Tibial nerve (tissue), 4 donors: Measurements from ENCODE around the gene RPL36AL. TPM values are rescaled to one million over a fixed set of nuclear protein-coding genes. Genes with fewer than 3 reads are reported as not detected.
"Not testable (repeated sequence)": the region's sequence is repeated elsewhere in the genome, so short reads cannot be mapped to it uniquely, and the experiment has no call there.

Experiments used
- DNase-seq, 2 donors: peaks; one replicate each; pipeline ENCODE4 v3.0.0-alpha.2; 2019; ENCODE audit warnings: low spot score in 2 of 2
- H3K27ac ChIP-seq, 4 donors: fragments of 200-600 bp; sonication (generic) in 3 of 4; one replicate each; pipeline ENCODE4 v1.5.1; 2017 to 2019; ENCODE audit warnings: mild to moderate bottlenecking in 1 of 4
- H3K27me3 ChIP-seq, 2 donors: fragments of 200-600 bp; sonication (generic) in 1 of 2; one replicate each; pipeline versions ENCODE4 v1.5.1 to v1.6.0; 2017 to 2019
- H3K36me3 ChIP-seq, 3 donors: fragments of 200-600 bp; sonication (generic); one replicate each; pipeline ENCODE4 v1.5.1; 2018 to 2019
- H3K4me1 ChIP-seq, 4 donors: fragments of 200-600 bp; sonication (generic) in 3 of 4; one replicate each; pipeline ENCODE4 v1.5.1; 2017 to 2019
- H3K4me3 ChIP-seq, 4 donors: fragments of 200-600 bp; sonication (generic) in 3 of 4; one replicate each; pipeline ENCODE4 v1.5.1; 2017 to 2019; ENCODE audit warnings: mild to moderate bottlenecking in 1 of 4, moderate library complexity in 1 of 4
- H3K9me3 ChIP-seq, 4 donors: fragments of 200-600 bp; sonication (generic) in 3 of 4; one replicate each; pipeline ENCODE4 v1.5.1; 2017 to 2019
- EP300 ChIP-seq, 2 donors: sonication (generic); formaldehyde crosslinking; IDR thresholded peaks; one replicate each; pipeline ENCODE4 v1.6.1; 2017; ENCODE audit warnings: antibody characterized with exemption in 2 of 2, mild to moderate bottlenecking in 1 of 2
- POLR2A ChIP-seq, 2 donors: fragments of 450-650 bp; IDR thresholded peaks; one replicate each; pipeline ENCODE4 v1.6.1; 2017; ENCODE audit warnings: antibody characterized with exemption in 2 of 2, mild to moderate bottlenecking in 2 of 2, moderate library complexity in 2 of 2
- WGBS, 2 donors: methylation state at CpG; one replicate each; pipeline ENCODE4 v1.1.5; 2018; 5-methylcytosine and 5-hydroxymethylcytosine counted together
- total RNA-seq, 4 donors: library from RNA; depleted of rRNA; stranded (reverse); fragments of >200 nt; gene quantifications; one replicate each; pipeline ENCODE4 v1.1.0, GENCODE V29; 2016
- TF ChIP-seq, protein P1 (sequence below), 5 experiments: fragments of 200-600 bp in 3 of 5; fragments of 450-650 bp in 2 of 5; sonication (generic) in 3 of 5; IDR thresholded peaks; one replicate each; pipeline ENCODE4 v1.5.1; 2016 to 2019; ENCODE audit warnings: antibody characterized with exemption in 5 of 5, mild to moderate bottlenecking in 3 of 5, moderate library complexity in 2 of 5

Gene RPL36AL
- total RNA-seq, 4 donors from 2014 or later: 132 to 206 (median 151) TPM

DNA sequence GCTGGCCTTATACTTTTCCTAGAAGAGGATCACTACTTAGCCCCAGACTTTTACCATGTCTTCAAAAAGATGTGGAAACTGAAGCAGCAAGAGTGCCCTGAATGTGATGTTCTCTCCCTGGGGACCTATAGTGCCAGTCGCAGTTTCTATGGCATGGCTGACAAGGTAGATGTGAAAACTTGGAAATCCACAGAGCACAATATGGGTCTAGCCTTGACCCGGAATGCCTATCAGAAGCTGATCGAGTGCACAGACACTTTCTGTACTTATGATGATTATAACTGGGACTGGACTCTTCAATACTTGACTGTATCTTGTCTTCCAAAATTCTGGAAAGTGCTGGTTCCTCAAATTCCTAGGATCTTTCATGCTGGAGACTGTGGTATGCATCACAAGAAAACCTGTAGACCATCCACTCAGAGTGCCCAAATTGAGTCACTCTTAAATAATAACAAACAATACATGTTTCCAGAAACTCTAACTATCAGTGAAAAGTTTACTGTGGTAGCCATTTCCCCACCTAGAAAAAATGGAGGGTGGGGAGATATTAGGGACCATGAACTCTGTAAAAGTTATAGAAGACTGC, 1.7 kb upstream of the RPL36AL start:
- Histone ChIP-seq H3K4me3 (peak overlapping the region in 3 of 4 donors; percentile 83 to 98 (median 93)), H3K36me3 (peaks cover 0 to 24% (median 8%) of the 10 kb centered on the region in 3 donors), H3K27me3 (no peaks in the 10 kb centered on the region), H3K9me3 (no peaks in the 10 kb centered on the region), H3K4me1 (peaks cover 0 to 59% (median 29%) of the 10 kb centered on the region in 4 donors), H3K27ac (peak overlapping the region in 2 of 4 donors; percentile 95 to 96)
- WGBS, 2 donors: 60 to 62% methylated on average over 3 of the region's 3 CpGs
- TF ChIP-seq, protein P1, sequence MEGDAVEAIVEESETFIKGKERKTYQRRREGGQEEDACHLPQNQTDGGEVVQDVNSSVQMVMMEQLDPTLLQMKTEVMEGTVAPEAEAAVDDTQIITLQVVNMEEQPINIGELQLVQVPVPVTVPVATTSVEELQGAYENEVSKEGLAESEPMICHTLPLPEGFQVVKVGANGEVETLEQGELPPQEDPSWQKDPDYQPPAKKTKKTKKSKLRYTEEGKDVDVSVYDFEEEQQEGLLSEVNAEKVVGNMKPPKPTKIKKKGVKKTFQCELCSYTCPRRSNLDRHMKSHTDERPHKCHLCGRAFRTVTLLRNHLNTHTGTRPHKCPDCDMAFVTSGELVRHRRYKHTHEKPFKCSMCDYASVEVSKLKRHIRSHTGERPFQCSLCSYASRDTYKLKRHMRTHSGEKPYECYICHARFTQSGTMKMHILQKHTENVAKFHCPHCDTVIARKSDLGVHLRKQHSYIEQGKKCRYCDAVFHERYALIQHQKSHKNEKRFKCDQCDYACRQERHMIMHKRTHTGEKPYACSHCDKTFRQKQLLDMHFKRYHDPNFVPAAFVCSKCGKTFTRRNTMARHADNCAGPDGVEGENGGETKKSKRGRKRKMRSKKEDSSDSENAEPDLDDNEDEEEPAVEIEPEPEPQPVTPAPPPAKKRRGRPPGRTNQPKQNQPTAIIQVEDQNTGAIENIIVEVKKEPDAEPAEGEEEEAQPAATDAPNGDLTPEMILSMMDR (IDR thresholded peaks at IDR 0.05): no peak
- TF ChIP-seq EP300 (IDR thresholded peaks at IDR 0.05) (no peak), POLR2A (IDR thresholded peaks at IDR 0.05) (no peak)
- no peak for DNase-seq

DNA sequence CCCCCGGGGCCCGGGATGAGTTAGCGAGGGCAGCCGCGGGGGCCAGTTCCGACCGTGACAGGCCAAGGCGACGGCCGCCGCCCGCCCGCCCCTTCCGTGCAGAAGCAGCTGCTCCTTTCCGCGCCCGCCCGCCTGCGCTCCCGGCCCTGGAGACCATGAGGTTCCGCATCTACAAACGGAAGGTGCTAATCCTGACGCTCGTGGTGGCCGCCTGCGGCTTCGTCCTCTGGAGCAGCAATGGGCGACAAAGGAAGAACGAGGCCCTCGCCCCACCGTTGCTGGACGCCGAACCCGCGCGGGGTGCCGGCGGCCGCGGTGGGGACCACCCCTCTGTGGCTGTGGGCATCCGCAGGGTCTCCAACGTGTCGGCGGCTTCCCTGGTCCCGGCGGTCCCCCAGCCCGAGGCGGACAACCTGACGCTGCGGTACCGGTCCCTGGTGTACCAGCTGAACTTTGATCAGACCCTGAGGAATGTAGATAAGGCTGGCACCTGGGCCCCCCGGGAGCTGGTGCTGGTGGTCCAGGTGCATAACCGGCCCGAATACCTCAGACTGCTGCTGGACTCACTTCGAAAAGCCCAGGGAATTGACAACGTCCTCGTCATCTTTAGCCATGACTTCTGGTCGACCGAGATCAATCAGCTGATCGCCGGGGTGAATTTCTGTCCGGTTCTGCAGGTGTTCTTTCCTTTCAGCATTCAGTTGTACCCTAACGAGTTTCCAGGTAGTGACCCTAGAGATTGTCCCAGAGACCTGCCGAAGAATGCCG, 872 bp upstream of the RPL36AL start:
- H3K27me3 ChIP-seq: no peaks in the 10 kb centered on the region
- peaks cover 0 to 59% (median 29%) of the 10 kb centered on the region in 4 donors for H3K4me1 ChIP-seq
- no peak for TF ChIP-seq POLR2A (IDR thresholded peaks at IDR 0.05)
- TF ChIP-seq, protein P1 (IDR thresholded peaks at IDR 0.05): no peak
- no peak for TF ChIP-seq EP300 (IDR thresholded peaks at IDR 0.05)
- peak overlapping the region; percentile 65 to 96 (median 95) for H3K27ac ChIP-seq
- H3K36me3 ChIP-seq: peaks cover 0 to 25% (median 8%) of the 10 kb centered on the region in 3 donors
- peak overlapping the region; percentile 61 to 98 (median 88) for H3K4me3 ChIP-seq
- peak; percentile 34 to 37 for DNase-seq
- WGBS, 2 donors: 6 to 9% methylated on average over 9 to 23 of the region's 65 CpGs
- no peaks in the 10 kb centered on the region for H3K9me3 ChIP-seq

DNA sequence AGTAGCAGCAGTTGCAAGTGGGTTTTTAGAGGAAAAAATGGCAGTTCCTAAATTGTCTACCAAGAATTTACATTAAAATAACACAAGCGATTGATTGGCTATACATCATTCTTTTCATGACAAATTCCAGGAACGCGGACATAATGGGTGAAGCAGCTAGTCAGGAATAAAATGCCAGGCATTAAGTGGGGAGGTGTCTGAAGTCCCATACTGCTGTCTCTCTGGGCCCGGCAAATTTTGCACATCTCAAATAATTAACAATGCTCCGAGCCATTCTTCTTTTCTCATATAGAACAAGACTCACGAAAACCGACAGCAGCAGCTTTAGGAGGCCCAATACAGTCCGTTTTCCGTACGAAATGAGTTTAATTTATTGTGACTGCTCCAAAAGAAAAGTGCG, 696 bp downstream of the RPL36AL start:
- no peaks in the 10 kb centered on the region for H3K27me3 ChIP-seq
- 1% methylated on average over 11 of the region's 11 CpGs for WGBS, 2 donors
- H3K9me3 ChIP-seq: no peaks in the 10 kb centered on the region
- no peak for DNase-seq
- peak overlapping the region; percentile 61 to 98 (median 88) for H3K4me3 ChIP-seq
- H3K4me1 ChIP-seq: peaks cover 0 to 59% (median 29%) of the 10 kb centered on the region in 4 donors
- peaks cover 0 to 25% (median 8%) of the 10 kb centered on the region in 3 donors for H3K36me3 ChIP-seq
- TF ChIP-seq, protein P1 (IDR thresholded peaks at IDR 0.05): no peak
- TF ChIP-seq POLR2A (IDR thresholded peaks at IDR 0.05): no peak
- no peak for TF ChIP-seq EP300 (IDR thresholded peaks at IDR 0.05)
- H3K27ac ChIP-seq: peak overlapping the region; percentile 65 to 96 (median 95)

DNA sequence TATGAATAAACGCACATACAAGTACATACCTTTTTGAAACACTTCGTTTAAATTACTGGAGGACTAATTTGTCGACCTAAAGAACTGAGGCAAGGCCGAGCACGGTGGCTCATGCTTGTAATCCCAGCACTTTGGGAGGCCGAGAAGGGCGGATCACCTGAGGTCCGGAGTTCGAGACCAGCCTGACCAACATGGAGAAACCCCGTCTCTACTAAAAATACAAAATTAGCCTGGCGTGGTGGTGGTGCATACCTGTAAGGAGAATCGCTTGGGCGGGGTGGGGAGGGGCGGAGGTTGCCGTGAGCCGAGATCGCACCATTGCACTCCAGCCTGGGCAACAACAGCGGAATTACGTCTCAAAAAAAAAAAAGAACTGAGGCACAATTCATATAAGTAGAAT, 1.2 kb downstream of the RPL36AL start:
- H3K27ac ChIP-seq: peak overlapping the region in 2 of 4 donors; percentile 95 to 96
- WGBS, 2 donors: 69 to 73% methylated on average over 19 of the region's 19 CpGs
- peak overlapping the region; percentile 61 to 98 (median 88) for H3K4me3 ChIP-seq
- H3K4me1 ChIP-seq: peaks cover 0 to 54% (median 29%) of the 10 kb centered on the region in 4 donors
- not testable (repeated sequence) for DNase-seq, H3K27me3 ChIP-seq, H3K9me3 ChIP-seq
- H3K36me3 ChIP-seq: peaks cover 0 to 25% (median 8%) of the 10 kb centered on the region in 3 donors

DNA sequence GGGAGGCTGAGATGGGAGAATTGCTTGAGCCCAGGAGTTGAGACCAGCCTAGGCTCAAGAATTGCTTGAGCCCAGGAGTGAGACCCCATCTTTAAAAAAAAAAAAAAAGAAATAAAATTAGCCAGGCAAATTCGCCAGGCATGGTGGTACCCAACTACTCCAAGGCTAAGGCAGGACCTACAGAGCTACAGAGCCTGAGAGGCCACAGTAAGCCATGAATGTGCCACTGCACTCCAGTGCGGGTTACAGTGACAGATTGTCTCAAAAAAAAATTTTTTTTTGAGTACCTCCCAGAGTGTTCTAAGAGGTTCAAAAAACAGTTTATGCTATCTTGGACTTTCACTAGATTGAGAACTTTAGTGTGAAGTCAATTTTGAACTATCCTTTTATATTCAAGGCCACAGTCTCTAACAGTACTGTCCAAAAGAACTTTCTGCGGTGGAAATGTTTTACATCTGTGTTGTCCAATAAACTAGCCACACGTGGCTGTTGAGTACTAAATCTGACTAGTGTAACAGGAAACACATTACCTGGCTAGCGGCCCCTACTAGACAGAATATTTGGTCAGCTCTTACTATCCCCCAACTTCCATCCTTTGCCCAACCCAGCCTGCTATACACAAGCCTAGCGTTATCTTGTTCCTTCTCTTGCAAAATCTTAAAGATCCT, 2.4 kb downstream of the RPL36AL start:
- H3K9me3 ChIP-seq: no peaks in the 10 kb centered on the region
- WGBS, 2 donors: 85 to 93% methylated on average over 6 of the region's 6 CpGs
- no peaks in the 10 kb centered on the region for H3K27me3 ChIP-seq
- H3K27ac ChIP-seq: no peak overlapping the region
- peaks cover 0 to 25% (median 8%) of the 10 kb centered on the region in 3 donors for H3K36me3 ChIP-seq
- H3K4me3 ChIP-seq: no peak overlapping the region
- TF ChIP-seq, protein P1 (IDR thresholded peaks at IDR 0.05): no peak
- no peak for TF ChIP-seq POLR2A (IDR thresholded peaks at IDR 0.05)
- no peak for TF ChIP-seq EP300 (IDR thresholded peaks at IDR 0.05)
- DNase-seq: no peak
- H3K4me1 ChIP-seq: peaks cover 0 to 41% (median 21%) of the 10 kb centered on the region in 4 donors
